Midbrain (tissue), 1 donor: ENCODE results near the gene LYPD6B.

ENCODE experiments used
- DNase-seq: peaks from one replicate; lab custom pipeline; 2025; lab: John Stamatoyannopoulos, UW

The LYPD6B gene

DNA sequence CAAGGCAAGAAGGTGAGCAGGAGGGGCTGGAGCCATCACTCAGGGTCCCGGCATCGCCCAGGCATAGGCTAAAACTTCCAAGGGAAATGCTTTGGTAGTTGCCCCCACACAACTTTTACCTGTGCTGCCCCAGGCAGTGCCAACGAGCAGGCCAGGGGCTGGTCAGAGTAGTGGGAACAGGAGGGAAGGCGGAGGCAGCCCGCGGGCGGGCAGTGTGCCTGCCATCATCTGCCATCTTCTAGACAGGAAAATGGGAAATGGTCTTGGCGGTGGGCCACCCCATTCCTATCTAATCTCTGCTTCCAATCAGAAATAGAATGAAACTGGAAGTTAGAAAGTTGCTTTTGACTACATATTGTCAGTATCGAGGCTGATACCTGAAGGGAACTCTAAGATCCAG is 26.0 kb upstream of the LYPD6B start:
- no peak for DNase-seq

DNA sequence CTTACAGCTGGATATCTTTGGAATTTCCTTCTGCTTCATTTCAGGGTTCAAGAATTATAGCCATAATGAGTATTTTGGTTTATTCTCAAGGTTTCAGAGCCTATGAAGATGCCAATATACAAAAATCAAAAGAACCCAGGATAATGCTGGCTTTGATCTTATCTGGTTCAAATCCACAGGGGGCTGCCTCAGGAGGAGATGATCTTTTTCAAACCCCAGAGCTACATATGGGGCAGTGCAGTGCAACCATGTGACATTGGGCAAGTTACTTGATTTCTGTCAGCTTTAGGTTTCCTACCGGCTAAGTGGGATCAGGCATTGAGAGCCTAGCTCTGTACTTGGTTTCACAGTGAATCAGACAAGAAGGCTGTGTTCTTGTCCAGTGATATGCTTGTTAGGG is 23.0 kb upstream of the LYPD6B start:
- no peak for DNase-seq

DNA sequence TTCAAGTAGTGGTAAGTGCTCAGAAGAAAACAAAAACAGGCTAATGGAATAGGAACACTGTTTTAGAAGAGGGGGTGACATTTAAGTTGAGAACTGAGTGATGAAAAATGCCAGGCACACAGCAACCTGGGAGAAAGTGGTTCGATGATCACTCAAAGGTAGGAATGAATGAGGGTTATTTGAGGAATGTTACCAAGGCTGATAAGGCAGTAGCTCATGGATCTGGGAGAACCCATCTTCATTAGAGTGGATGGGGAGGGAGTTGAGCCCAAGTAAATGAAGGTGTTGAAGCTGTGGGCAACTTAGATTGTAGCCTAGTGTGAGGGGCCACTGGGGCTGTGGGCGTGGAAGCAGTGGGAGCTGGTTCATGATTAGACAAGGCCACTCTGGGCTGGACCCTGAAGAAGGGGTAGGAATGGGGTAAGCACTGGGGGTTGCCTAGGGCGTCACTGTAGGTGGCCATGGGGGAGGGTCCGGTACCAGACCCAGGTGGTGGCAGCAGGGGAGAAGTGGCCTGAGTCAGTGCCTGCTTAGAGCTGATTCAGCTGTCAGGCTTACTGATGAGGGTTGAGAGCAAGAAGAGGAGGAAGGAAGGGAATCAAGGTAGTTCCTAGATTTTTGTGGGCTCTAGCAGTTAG is 22.5 kb upstream of the LYPD6B start:
- DNase-seq: no peak

DNA sequence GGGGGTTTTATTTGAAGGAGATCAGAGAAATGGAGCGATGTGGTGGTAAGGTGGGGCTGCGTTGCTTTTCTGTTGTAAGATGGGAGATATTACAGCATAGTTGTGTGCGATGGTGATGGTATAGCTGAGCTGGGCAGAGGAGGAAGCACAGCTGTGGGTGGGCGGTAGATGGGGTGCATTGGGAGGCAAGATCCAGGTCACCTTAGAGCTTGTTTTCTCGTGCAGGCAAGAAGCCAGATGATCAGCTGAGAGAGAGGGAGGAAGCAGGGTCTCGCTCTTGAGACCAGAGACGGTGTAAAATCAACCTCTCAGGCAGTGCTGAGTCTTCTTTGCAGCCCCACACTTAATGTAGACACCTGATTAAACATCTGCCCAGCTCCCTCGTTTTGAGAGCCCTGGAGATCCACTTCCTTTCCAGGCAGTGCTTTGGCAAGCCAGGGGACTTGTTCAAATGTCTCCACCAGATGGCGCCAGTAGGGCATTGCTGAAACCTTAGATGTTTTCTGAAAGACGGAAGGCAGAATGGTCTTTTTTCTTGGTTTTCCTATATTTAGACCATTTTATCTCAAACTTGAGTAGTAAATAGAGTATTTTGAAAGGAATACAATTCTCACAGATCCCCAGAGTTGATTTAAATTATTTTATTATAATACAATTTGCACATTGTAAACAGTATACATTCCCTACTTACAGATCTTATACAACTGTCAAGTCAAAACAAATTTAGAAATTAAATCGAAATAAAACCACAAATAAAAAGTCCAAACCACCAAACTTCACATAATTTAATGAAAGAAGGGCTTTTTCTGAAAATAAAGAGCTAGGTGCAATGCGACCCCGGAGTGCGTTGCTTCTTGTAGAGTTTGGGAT is 21.1 kb upstream of the LYPD6B start:
- peak; percentile 88 for DNase-seq

DNA sequence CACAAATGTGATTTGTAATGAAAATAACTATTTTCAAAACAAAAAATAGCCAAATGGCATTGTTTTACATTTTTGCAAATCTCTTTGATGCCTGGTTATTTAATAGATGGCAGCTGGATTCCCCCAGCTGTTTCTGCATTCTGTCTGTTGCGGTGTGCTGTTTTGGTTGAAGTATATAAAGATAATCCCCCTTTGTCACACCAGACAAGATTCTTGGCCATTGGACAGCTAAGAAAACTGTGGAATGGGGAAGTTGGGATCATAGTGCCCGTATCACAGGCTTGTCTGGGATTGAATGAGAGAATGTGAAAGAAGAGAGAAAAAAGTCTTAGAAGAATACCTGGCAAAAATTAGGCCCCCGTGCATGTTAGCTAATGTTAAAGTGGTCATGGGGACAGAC is 19.5 kb upstream of the LYPD6B start:
- no peak for DNase-seq

DNA sequence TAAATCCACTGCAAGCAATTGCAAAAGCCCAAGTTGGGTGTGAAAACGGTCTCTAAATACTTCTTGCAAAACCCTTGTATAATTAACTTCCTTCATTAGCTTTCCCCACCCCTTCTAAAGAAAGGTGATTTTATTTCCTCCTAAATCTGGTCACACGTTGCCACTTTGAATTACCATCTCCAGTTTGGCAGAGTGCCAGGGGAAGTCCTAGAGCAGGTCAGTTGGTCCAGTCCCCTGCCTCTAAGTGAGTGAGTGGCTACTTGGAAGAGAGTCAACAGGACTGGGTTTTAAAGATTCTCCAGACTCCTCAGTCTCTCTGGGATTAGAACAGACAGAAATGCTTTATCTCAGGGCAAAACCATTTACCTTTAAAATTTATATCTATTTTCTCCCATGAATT is 18.7 kb upstream of the LYPD6B start:
- DNase-seq: no peak

DNA sequence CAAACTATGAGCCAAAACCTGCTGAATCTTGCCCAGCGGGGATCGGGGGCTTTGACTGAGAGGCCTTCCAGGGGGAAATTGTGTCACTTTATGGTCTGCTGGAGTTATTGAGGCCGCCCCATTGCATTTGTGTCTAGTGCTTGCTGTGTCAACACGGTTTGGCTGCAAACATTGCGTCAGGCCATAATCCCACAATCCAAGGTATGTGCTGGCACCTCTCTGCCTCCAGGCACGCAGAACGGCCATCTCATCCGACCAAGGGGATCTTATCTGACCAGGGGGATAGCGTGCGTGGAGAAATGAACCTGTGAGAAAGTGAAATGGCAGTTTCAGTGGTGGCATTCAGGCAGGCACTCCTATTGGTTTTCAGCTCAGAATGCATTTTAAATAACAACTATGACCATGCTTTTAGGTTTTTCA is 18.1 kb upstream of the LYPD6B start:
- DNase-seq: no peak

DNA sequence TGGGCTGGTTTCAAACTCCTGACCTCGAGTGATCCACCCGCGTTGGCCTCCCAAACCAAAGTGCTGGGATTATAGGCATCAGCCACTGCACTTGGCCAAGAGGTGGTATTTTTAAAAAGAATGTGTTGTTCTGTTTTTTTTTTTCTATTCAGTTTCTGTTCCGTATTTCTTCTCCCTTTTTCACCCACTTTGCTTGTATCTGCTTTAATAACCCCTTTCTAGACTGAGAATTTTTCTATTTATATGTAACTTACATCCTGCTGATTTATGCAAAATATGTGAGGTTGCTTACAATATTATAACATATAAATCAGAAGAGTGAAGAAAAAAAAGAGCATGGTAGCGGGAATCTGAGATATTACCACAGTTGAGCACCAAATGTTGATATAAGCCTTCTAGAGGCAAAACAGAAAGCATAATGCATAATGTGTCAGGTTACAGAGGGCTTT is 17.2 kb upstream of the LYPD6B start:
- DNase-seq: no peak

DNA sequence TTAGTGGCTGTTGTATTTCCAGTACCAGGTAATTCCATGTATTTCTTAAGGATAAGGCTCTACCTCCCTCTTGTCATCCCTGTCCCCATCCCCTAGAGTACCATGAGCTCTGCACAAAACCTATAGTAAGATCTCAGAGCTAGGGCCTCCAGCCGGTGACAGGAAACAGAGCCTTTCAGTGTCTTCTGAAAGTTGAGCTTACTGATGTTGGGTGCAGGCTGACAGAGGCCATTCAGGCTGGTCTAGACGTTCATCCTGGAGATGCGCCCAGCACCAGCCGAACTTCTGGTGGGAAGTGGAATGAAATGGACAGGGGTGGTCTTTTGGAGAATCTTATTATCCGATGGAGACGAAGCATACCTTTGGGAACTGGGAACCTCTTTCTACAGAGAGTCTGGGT is 16.7 kb upstream of the LYPD6B start:
- no peak for DNase-seq

DNA sequence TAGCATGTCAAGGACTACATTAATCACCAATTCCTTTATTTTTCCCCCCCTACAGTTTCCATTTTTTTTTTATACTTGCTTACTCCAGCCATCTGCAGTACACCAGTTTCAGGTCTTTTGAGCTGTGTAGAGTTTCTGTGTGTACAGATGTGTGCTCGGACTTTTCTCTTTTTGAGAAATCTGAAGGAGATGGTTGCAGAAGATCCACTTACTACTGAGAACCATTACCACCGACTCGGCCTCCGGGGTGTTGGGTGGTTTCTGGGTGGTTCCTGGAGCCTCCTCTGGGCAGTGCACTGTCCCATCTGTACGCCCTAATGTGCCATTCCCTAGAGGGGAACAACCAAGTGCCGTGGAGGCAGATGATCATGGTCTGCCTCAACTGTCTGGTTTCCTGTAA is 15.4 kb upstream of the LYPD6B start:
- DNase-seq: no peak

DNA sequence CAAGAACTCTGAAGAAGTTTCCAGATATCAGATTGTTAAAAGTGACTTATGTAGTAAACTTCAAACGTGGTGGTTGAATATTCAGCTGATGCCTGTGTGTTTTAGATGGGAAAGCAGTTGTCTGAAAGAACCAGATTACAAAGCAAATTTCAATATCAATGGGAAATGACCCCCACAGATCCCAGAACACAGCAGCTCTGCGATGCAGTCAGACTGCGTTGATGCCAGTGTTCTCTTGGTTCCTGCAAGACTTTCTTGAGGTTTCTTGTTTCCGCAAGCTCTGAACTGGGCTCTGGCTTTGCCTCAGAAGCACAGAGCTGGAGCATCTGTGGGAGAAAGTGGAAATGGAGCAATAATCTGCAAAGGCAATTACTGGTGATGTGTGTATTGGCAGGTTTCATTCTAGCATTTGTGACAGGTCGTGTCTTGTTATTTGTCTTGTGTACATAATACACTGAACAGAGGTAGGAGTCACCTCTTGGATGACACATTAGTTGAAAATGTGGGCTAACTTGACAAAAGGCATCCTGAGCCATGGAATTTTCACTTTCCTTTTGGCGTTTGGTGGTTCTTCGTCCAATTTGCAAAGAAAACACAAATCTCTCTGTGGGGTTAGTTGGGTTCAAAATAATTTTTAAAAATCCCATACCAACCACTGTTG is 10.8 kb upstream of the LYPD6B start:
- no peak for DNase-seq

DNA sequence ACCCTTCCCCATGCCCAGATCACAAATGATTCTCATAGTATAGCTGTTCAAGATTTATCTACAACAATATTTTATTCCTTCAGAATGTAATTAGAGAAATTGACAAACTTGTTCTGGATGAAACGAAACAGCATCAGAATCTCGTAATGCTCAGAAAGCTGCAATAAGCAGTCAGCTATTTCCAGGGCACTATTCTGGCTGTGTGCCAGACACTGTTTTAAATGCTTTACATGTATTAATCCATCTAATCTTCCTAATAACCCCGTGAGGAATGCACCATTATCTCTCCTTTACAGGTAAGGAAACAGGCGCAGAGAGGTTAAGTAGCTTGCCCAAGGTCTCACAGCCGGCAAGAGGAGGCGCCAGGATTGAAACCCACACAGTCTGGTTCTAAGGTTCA is 10.1 kb upstream of the LYPD6B start:
- no peak for DNase-seq

DNA sequence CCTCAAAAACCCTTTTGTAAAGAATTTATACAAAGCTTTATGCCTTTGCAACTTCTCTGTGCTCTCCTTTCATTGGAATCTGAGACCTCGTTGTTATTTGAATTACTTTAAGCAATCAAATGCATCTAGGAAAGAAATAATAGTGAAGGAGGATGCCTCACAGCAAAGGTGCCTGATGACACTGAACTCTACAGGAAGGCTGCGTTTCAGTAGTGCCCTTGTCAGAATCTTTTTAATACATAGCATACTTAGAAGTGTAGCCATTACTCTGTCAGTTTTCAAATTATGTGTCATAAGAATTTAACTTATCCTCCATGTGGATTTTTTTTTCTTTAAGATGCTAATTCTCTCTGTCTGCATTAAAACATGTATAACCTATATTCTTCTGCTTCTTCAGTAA is 9.6 kb upstream of the LYPD6B start:
- DNase-seq: no peak

DNA sequence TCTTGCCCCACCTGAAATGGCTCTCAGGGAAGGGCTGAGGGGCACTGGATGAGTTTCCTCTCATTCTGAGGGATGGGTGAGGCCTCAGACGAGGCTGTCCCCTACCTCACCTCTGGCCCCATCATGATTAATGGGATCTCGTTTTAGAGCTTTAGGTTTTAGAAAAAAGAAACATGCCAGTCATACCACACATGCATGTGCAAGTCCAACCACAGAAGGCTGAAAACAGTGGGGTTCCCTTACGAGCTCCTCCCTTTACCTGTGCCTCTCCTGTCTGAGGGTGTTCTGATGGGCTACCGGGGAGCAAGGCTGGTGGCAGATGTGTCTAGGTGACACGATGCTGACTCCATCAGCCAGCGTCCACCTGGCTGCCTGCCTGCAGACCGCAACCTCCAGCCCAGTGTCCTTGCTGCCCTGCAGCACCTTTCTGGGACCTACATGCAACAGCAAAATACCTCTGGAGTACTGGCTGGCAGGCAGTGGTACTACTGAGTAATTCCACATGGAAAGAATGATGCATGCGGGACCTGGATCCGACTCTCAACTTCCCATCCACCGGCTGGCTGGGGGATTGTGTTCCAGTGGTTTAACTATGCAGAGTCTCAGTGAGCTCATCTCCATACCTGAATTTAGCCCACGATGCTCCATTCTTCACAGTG is 9.1 kb upstream of the LYPD6B start:
- DNase-seq: no peak

DNA sequence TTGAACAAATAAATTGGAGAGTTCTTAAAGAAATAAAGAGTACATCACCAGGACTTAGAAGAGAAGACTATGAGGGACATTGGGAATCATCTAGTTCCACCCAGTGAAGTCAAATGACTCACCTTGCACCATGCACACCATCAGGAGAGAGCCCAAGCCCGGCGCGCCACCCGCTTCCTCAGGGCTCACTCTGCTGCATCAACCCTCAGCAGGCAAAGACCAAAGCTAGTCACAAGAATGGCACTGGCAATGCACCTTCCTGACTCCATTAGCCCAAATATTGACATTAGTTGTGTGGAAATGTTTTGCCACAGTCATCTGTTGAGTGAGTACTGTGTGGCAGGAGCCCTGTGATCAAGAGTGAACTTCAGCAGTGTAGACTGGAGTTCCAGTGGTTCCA is 7.1 kb upstream of the LYPD6B start:
- no peak for DNase-seq

DNA sequence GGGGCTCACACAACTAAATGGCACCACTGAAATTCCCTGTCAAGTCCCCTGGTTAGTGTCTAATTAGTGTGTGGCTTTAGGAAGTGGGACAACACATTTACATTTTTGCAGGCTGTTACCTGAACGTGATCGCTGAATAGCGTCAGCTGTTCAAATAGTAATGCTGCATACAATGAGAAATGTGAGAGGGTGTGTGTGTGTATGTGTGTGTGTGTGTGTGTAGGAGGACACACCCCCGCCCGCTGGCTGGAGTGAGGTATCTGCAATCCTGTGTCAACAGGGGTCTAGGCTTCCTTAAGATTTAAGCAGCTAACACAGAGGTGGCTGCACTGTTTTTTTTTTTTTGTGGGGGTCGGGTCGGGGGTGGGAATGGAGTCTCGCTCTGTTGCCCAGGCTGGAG is 4.8 kb upstream of the LYPD6B start:
- no peak for DNase-seq

DNA sequence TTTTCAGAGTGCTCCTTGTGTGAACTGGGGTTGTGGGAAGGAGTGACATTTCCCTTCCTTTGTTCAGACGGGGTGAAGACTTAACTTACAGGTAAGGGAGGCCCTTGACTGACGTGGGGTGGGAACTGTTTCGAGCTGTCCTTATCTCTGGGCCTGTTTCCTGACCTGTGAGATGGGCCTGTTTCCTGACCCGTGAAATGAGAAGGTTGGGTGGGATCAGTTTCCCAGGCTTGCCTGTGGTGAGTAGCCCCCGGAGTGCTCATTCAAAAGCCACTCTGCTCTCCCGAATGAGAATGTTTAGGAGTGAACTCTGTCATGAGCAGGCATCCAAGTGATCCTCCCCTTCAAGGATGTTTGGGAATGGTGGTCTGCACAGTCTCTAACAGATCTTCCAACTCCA is 4.1 kb upstream of the LYPD6B start:
- DNase-seq: no peak

DNA sequence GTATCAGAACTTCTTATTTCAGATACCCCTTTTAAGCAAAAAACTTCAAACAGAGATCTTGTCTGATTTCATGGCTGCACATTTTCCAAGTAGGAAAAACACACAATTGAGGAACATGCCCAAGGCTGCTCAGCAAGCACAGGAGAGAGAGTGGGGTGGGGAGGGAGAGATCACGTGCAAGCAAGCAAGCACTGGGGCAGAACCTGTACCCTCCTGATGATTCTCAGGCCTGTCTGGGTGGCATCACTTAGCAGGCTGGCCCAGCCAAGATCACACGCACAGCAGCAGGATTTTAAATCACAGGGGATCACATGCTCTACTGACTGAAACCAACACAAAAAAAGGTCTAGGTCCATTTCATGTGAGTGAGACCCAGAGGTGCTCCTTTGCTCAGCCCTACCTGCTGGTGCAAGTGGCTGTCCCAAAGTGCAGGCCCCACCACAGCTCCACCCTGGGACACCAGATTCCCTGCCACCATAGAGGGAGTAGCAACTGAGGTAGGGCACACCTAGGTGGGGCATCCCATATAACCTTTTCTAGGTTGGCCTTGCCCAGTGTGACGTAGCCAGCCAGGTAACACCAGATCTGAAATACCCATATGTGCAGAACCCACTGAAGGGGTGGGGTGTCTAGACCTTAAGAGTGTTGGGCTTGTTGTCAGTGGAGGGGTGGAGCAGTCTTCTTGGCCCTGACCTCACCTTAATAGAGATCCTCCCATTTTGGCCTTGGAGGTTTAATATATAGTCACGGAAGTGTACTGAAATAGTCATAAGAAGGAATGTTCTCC is 1.8 kb upstream of the LYPD6B start:
- DNase-seq: no peak

DNA sequence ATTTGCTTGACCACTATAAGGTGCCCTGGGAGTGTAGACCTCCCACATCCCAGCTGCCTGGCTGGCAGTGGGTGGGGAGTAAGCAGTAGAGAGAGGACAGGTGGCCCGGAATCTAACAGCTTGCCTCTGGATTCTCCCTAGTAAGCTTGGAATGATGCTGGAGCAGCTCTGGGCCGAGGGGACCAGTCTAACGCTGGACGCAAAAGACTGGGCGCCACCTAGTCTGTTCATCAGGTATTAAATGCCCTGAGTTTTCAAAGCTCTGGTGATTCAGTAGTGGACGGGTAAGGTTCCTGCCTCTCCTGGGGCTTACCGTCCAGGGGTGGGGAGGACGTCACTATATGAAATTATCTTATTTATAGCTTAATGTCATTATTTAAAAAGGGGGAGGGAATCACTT is 648 bp upstream of the LYPD6B start:
- DNase-seq: no peak

DNA sequence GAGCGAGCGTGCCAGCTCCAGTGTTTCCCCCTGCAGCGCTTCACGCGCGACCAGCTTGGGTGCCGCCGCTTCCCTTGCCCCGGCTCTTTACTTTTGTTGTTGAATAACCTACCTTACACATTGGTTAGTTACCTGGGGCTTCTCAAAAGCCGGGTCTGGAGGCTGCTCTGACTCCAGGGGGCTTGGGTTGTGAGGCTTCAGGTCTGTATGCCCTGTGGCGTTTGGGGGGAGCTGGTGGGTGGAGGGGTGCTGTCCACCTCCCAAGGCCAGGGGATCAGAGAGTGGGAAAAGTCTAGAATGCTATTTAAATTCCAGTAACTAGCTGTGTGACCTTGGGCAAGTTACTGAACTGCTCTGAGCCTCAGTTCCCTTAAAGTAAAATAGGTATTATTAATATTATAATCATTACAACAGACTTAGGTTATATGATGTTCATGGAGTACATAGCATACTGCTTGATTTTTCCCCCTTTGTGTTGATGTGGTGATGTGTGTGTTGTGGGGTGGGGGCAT is 770 bp downstream of the LYPD6B start:
- no peak for DNase-seq

DNA sequence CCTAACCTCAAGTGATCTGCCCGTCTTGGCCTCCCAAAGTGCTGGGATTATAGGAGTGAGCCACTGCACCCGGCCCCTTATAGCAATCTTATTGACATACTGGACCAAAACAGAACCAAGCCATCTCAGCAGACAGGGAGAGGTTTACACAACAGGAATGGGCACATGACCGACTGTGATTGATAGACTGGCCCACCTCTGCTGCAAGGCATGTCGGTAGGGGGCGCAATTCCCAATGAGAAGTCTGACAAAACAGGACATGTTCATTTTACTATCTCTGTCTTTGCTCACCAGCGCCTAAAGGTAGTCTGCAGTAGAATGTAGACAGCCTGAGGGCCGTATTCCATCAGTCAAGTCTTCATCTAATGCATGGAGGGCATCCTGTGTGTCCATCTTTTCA is 2.0 kb downstream of the LYPD6B start:
- DNase-seq: no peak

DNA sequence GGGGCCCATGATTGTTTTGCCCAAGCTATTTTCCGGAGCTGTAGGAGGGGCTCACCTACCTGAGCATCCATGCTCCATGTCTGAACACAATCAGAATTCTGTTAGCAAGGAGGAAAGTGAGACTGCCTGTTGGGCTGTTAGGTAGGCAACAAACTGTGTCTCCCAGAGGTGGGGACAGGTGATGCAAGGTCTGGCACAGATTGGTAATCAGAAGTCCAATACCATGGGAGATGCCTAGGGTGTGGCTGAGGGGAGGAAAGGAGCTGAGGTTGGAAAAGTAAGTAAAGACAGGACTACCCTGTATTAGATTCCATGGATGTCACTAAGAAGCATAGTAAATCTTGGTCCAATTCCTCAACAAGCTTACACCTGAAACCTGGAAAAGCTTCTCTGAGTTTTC is 3.0 kb downstream of the LYPD6B start:
- DNase-seq: no peak
